BLaER1 treated with 17β-estradiol and CSF1 and Interleukin-3, amounts not matched to agents 10 nM and 100 nM (cell line): ENCODE results near the gene SPINK1.
A peak's percentile ranks its signal among the peaks of the same experiment; 100 is the strongest.

ENCODE experiments used
- H3K27ac ChIP-seq, 11 experiments: shearing (Covaris generic); formaldehyde crosslinking; 2 replicates each; pipeline ENCODE4 v1.8.1; 2022
- H3K27me3 ChIP-seq, 11 experiments: shearing (Covaris generic); formaldehyde crosslinking; 2 replicates each; pipeline ENCODE4 v1.8.1; 2022
- H3K36me3 ChIP-seq, 11 experiments: shearing (Covaris generic); formaldehyde crosslinking; 2 replicates each; pipeline ENCODE4 v1.8.1; 2022
- H3K4me1 ChIP-seq, 10 experiments: shearing (Covaris generic); formaldehyde crosslinking; 2 replicates each; pipeline ENCODE4 v1.8.1; 2022
- H3K4me2 ChIP-seq, 11 experiments: shearing (Covaris generic); formaldehyde crosslinking; 2 replicates each; pipeline ENCODE4 v1.8.1; 2022
- H3K4me3 ChIP-seq, 10 experiments: shearing (Covaris generic); formaldehyde crosslinking; 2 replicates each; pipeline ENCODE4 v1.8.1; 2022
- H3K9ac ChIP-seq, 11 experiments: shearing (Covaris generic); formaldehyde crosslinking; 2 replicates each; pipeline ENCODE4 v1.8.1; 2022
- H3K9me3 ChIP-seq, 11 experiments: shearing (Covaris generic); formaldehyde crosslinking; replicated peaks in 1 of 11; 2 replicates each; pipeline ENCODE4 v1.8.1; 2022
- H4K20me1 ChIP-seq, 11 experiments: shearing (Covaris generic); formaldehyde crosslinking; 2 replicates each; pipeline ENCODE4 v1.8.1; 2022
- Cebpa-rat ChIP-seq, 11 experiments: shearing (Covaris generic); IDR thresholded peaks; 2 replicates each; pipeline ENCODE4 v1.8.1; 2022

Gene SPINK1

DNA sequence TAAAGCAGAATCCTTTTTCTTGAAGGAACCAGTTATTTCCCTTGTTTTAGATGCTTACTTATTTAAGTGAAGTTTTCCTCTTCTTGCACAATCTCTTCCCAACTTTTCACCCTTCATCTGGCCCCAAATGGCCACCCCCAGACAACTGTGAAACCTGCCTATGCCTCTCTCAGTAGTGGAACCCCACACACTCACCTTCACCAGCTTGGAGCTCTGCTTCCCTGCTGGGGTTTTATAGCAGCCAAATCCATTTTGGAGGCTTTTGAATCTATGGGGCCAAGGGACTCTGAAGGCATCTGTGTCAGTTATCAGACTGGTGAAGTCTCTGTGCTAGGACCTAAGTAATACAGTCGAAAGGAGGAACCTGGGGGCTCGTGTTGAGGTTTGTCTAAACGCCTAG is 22.9 kb upstream of the SPINK1 start:
- no peak overlapping the region for H3K27ac ChIP-seq
- no peaks in the 10 kb centered on the region for H3K9me3 ChIP-seq
- no peak overlapping the region for H3K4me3 ChIP-seq
- no peak overlapping the region for H3K9ac ChIP-seq
- no peaks in the 10 kb centered on the region for H4K20me1 ChIP-seq
- H3K4me1 ChIP-seq, result peaks cover 0 to 14% (median 0%) of the 10 kb centered on the region in 10 experiments; a peak in 7 of 20 replicates
- no peak overlapping the region for H3K4me2 ChIP-seq
- H3K36me3 ChIP-seq, result no peaks in the 10 kb centered on the region
- no peaks in the 10 kb centered on the region for H3K27me3 ChIP-seq
- no peak for TF ChIP-seq Cebpa-rat (IDR thresholded peaks at IDR 0.05)

DNA sequence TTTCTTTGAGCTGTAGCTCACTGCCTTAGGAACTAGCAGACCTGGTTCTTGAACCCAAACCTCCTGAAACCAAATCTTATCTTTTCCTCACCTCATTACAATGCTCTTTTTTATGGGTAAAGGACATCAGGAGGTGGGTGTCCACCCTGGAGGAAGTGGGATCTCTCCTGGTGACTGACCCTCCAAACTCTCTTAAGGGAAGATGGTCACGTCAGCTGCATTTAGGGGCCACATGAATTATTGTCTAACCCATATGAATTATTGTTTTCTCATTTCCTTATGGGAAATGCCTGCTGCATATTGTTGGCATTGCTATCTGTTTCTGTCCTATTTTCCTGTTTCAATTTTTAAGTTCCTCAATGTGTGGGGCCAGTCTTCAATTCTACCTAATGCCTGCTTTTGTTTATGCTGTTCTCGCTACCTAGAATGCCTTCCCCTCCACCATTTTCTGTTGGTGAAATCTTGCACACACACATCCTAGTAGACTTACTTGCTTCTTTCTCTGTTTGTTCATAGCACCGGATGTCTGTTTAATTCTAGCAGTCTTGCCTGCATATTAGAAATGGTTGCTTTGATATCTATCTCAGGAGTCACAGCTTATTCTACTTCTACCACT is 22.0 kb upstream of the SPINK1 start:
- Histone ChIP-seq H3K9ac (no peak overlapping the region), H3K4me1 (peaks cover 0 to 14% (median 0%) of the 10 kb centered on the region in 10 experiments; a peak in 7 of 20 replicates), H3K4me2 (peak overlapping the region in 2 of 11 experiments; percentile 14 to 28; a peak in 1 of 22 replicates), H4K20me1 (no peaks in the 10 kb centered on the region), H3K27me3 (no peaks in the 10 kb centered on the region), H3K27ac (no peak overlapping the region), H3K9me3 (no peaks in the 10 kb centered on the region), H3K36me3 (no peaks in the 10 kb centered on the region), H3K4me3 (no peak overlapping the region)
- TF ChIP-seq Cebpa-rat (IDR thresholded peaks at IDR 0.05), result no peak

DNA sequence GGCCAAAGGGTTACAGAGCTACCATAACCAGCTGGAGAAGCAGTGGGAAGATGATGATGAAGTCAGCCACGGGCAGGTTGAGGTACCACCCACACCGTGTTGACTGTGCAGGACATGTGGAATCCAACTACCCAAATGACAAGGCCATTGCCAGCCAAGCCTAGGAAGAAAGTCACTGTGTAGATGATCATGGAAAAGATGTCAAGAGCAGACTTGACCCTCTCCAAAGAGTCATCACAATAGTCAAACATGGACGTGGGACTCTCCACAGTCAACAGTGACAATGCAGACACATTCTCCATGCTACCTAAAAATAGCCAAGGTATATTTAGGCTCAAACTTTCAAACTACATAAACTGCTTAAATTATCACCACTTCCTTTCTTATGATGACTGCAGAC is 20.9 kb upstream of the SPINK1 start:
- Histone ChIP-seq H3K4me3 (no peak overlapping the region), H3K27ac (no peak overlapping the region), H3K4me2 (peak overlapping the region in 4 of 11 experiments; percentile 0 to 10 (median 7); a peak in 1 of 22 replicates), H3K9ac (no peak overlapping the region), H3K4me1 (peaks cover 0 to 14% (median 0%) of the 10 kb centered on the region in 10 experiments; a peak in 7 of 20 replicates), H4K20me1 (no peaks in the 10 kb centered on the region), H3K27me3 (no peaks in the 10 kb centered on the region), H3K9me3 (no peaks in the 10 kb centered on the region), H3K36me3 (no peaks in the 10 kb centered on the region)
- TF ChIP-seq Cebpa-rat (IDR thresholded peaks at IDR 0.05), result no peak

DNA sequence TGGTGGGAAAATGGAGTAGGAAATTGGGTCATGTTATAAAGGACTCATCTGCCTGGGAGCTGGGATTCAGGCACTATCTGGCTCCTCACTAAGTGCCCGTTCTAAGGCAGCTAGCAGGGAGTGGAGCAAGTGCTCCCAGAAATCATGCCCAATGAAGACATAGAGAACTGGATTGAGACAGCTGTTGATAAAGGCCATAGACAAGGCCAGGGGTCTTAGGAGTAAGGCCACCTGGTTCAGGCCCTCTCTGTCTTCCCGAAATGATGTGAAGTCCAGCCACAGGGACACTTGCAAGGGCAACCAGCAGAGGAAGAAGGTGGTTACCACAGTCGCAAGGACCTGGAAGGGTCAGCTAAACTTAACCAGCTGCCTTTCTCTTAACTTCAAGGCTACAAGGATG is 20.1 kb upstream of the SPINK1 start:
- H3K4me3 ChIP-seq, result no peak overlapping the region
- H4K20me1 ChIP-seq, result no peaks in the 10 kb centered on the region
- H3K36me3 ChIP-seq, result no peaks in the 10 kb centered on the region
- no peaks in the 10 kb centered on the region for H3K9me3 ChIP-seq
- no peaks in the 10 kb centered on the region for H3K27me3 ChIP-seq
- peaks cover 0 to 14% (median 0%) of the 10 kb centered on the region in 10 experiments; a peak in 7 of 20 replicates for H3K4me1 ChIP-seq
- no peak for TF ChIP-seq Cebpa-rat (IDR thresholded peaks at IDR 0.05)
- no peak overlapping the region for H3K9ac ChIP-seq
- H3K27ac ChIP-seq, result no peak overlapping the region
- no peak overlapping the region for H3K4me2 ChIP-seq

DNA sequence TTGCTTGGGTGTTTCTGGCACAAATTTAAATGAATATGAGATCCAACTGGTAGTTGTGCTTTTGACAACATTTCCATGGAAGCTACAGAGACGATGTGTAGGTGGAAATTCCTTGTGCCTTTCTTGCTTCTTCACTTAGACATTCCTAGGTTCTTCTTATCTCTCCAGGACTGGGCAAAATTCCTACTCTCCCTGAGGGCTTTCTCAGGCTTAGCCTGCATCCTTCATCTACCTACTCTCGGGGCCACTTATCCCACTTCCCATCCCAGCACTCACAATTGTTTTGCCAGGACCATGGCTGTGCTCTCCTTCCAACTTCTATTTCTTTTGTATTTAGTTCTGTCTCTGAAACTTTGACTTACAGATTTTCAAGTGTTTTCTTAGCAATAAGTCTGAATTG is 17.8 kb upstream of the SPINK1 start:
- H3K9me3 ChIP-seq, result no peaks in the 10 kb centered on the region
- H3K4me3 ChIP-seq, result no peak overlapping the region
- no peaks in the 10 kb centered on the region for H4K20me1 ChIP-seq
- no peak overlapping the region for H3K27ac ChIP-seq
- peaks cover 0 to 14% (median 0%) of the 10 kb centered on the region in 10 experiments; a peak in 7 of 20 replicates for H3K4me1 ChIP-seq
- H3K4me2 ChIP-seq, result no peak overlapping the region
- H3K27me3 ChIP-seq, result no peaks in the 10 kb centered on the region
- no peak for TF ChIP-seq Cebpa-rat (IDR thresholded peaks at IDR 0.05)
- H3K36me3 ChIP-seq, result no peaks in the 10 kb centered on the region
- H3K9ac ChIP-seq, result no peak overlapping the region

DNA sequence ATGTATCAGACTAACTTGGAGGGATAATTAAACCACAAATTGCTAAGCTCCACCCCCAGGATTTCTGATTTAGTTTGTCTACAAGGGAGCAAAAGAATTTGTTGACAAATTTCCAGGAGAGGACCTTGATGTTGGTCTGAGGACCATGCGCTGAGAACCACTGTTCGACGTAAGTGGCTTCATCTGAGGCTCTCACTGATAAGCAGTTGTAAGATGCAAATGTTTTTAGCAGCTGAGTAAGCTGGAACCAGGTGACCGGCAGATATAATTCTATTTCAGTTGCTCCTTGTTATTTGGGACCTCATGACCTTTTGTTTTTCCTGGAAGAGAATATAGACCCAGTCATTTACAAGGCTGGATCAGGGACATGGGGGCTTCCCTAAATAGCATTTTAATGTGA is 14.1 kb upstream of the SPINK1 start:
- no peaks in the 10 kb centered on the region for H3K27me3 ChIP-seq
- no peaks in the 10 kb centered on the region for H3K36me3 ChIP-seq
- H3K9ac ChIP-seq, result no peak overlapping the region
- no peaks in the 10 kb centered on the region for H3K9me3 ChIP-seq
- H4K20me1 ChIP-seq, result no peaks in the 10 kb centered on the region
- no peak overlapping the region for H3K27ac ChIP-seq
- H3K4me3 ChIP-seq, result no peak overlapping the region
- TF ChIP-seq Cebpa-rat (IDR thresholded peaks at IDR 0.05), result no peak
- no peaks in the 10 kb centered on the region for H3K4me1 ChIP-seq
- H3K4me2 ChIP-seq, result no peak overlapping the region

DNA sequence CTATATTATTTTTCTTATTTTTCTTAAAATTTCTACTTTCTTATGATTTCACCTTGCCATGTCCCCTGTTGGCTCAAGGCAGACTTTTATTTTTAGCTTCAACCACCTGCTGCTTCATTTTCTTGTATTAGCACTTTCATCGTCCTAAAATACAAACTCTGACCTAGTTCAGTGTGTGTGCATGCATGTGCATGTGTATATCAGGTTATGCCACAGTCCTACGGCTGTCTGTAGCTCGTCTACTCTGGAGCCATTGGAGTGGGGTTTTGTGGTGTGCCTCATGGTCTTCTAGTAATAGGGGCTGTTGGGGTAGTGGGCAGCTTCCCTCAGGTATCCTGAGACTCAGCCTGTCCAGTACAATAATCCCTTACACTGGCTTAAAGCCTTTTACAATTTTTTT is 13.4 kb upstream of the SPINK1 start:
- H3K4me2 ChIP-seq, result no peak overlapping the region
- H3K36me3 ChIP-seq, result no peaks in the 10 kb centered on the region
- H4K20me1 ChIP-seq, result no peaks in the 10 kb centered on the region

DNA sequence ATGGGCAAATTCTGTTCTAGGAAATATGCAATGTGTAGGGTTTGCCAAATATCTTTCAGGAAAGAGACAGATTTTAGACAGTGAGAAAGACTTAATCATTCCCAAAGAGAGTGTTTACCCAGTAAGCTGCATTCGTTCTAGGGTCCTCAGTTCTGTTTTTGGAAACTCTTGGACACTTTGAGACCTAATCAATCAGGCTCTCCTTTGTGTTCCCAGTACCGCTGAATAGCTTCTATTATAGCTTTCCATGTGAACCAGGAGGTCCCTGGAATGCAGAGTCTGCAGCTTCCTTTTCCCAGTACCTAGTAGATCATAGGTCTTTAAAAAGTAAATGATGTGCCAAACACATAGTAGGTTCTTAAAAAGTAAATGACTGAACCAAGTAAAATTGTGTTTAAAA is 11.4 kb upstream of the SPINK1 start:
- Histone ChIP-seq H4K20me1 (no peaks in the 10 kb centered on the region), H3K4me1 (no peaks in the 10 kb centered on the region), H3K27ac (no peak overlapping the region), H3K9me3 (peaks cover 0 to 12% (median 0%) of the 10 kb centered on the region in 11 experiments; a peak in 5 of 22 replicates), H3K9ac (no peak overlapping the region), H3K36me3 (no peaks in the 10 kb centered on the region), H3K4me2 (no peak overlapping the region), H3K27me3 (no peaks in the 10 kb centered on the region), H3K4me3 (no peak overlapping the region)
- no peak for TF ChIP-seq Cebpa-rat (IDR thresholded peaks at IDR 0.05)

More for the DNA sequence above, 13.4 kb upstream of the SPINK1 start:
- Histone ChIP-seq H3K4me3 (no peak overlapping the region), H3K27ac (no peak overlapping the region), H3K9me3 (no peaks in the 10 kb centered on the region), H3K27me3 (no peaks in the 10 kb centered on the region), H3K9ac (no peak overlapping the region), H3K4me1 (no peaks in the 10 kb centered on the region)
- no peak for TF ChIP-seq Cebpa-rat (IDR thresholded peaks at IDR 0.05)

DNA sequence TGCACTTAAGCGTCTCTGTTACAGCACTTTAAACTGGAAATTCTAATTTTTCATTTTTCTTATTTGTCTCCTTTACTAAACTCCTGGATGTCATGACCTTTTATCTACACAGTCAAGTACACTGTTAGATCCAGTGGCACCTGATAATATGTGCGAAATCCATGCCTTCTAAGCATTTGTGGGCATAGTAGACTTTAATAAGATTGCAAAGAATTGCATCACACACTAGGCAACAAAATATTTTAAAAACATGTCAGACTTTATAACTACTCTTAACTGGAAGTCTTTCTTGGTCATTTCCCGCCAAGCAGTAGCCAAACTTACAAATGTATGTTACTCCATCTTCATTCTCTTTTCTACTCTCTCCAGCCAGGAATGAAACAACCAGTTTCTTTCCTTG is 5.0 kb upstream of the SPINK1 start:
- H3K4me3 ChIP-seq, result no peak overlapping the region
- H4K20me1 ChIP-seq, result no peaks in the 10 kb centered on the region
- H3K27ac ChIP-seq, result no peak overlapping the region
- peaks cover 0 to 12% (median 0%) of the 10 kb centered on the region in 11 experiments; a peak in 5 of 22 replicates for H3K9me3 ChIP-seq
- H3K4me2 ChIP-seq, result no peak overlapping the region
- H3K27me3 ChIP-seq, result no peaks in the 10 kb centered on the region
- no peak overlapping the region for H3K9ac ChIP-seq
- no peak for TF ChIP-seq Cebpa-rat (IDR thresholded peaks at IDR 0.05)
- H3K4me1 ChIP-seq, result no peaks in the 10 kb centered on the region
- H3K36me3 ChIP-seq, result no peaks in the 10 kb centered on the region

DNA sequence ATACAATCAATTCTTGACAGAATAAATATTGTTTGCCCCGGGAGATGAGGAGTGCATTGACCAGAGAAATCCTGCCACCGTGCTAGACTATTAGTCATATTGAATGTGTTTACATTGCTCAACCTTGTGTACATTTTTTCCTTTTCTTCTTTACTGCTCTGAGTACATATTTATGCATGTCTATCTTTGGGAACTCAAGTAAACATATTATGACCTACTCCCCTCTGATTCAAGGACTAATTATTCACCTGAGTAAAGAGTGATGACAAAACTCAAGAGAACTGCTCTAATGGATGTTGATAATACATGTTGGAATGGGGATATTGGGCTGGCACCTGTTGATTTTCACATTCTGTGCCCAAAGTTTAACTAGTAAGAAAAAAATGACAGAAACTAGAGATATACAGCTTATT is 3.9 kb upstream of the SPINK1 start:
- Histone ChIP-seq H3K9me3 (peaks cover 0 to 12% (median 0%) of the 10 kb centered on the region in 11 experiments; a peak in 5 of 22 replicates), H3K36me3 (no peaks in the 10 kb centered on the region), H3K27ac (no peak overlapping the region), H3K9ac (no peak overlapping the region), H3K4me3 (no peak overlapping the region), H3K4me2 (no peak overlapping the region), H3K4me1 (peaks cover 0 to 5% (median 0%) of the 10 kb centered on the region in 10 experiments; a peak in 4 of 20 replicates), H4K20me1 (no peaks in the 10 kb centered on the region), H3K27me3 (no peaks in the 10 kb centered on the region)
- no peak for TF ChIP-seq Cebpa-rat (IDR thresholded peaks at IDR 0.05)
